HG02642 (cell line): ENCODE measurements around the gene ZNF335.
"Not testable (repeated sequence)": the region's sequence is repeated elsewhere in the genome, so short reads cannot be mapped to it uniquely, and the experiment has no call there.

Experiments used
- ATAC-seq: cut with Tn5 transposase; IDR thresholded peaks from one replicate; pipeline ENCODE4 v1.9.1; 2021; ENCODE audit warnings: mild to moderate bottlenecking; ENCODE audit not compliant: unreplicated experiment, poor library complexity

Gene ZNF335

DNA sequence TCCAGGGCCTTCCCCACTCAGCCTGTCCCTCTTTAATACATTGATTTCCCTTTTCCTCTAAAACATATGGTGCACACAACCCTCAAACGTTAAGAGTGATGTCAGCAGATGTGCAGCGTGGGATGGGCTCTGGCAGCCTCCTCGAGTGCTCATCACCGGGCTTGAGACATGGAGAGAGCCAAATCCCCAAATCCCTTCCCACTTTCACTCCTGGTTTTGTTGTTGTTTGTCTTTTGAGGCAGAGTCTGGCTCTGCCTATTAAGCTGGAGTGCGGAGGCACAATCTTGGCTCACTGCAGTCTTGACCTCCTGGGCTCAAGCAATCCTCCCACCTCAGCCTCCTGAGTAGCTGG lies 54.2 kb downstream of the ZNF335 start:
- no peak for ATAC-seq

DNA sequence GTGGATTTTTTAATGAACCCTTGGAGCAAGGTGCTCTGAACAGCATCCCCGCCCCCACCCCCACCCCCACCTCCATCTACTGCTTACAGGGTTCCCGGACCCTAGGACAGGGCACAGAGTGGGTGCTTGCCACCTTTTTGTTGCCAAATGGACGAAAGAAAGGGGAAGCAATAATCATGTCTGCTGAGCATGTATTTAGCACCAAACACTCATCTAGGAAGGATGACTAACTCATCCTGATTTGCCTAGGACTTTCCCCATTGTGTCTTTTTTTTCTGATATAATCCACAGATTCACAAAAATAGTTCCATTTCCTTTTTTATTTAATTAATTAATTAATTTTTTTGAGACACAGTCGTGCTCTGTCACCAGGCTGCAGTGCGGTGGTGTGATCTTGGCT lies 58.9 kb downstream of the ZNF335 start:
- no peak for ATAC-seq

DNA sequence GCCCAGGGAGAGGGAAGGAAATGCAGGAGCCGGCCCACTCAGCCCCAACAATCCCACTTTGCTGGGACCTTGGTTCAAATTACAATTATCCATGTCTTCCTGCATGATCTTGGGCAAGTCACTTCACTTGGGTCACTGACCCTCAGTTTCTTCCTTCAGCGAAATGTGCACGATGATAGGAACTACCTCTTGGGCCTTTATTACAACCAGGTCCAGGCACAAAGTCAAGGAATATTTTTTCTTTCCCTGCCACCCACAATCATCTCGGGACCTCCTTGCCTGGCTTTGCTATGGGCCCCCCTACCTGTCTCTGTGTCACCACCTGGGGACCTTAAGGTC lies 59.7 kb downstream of the ZNF335 start:
- no peak for ATAC-seq

DNA sequence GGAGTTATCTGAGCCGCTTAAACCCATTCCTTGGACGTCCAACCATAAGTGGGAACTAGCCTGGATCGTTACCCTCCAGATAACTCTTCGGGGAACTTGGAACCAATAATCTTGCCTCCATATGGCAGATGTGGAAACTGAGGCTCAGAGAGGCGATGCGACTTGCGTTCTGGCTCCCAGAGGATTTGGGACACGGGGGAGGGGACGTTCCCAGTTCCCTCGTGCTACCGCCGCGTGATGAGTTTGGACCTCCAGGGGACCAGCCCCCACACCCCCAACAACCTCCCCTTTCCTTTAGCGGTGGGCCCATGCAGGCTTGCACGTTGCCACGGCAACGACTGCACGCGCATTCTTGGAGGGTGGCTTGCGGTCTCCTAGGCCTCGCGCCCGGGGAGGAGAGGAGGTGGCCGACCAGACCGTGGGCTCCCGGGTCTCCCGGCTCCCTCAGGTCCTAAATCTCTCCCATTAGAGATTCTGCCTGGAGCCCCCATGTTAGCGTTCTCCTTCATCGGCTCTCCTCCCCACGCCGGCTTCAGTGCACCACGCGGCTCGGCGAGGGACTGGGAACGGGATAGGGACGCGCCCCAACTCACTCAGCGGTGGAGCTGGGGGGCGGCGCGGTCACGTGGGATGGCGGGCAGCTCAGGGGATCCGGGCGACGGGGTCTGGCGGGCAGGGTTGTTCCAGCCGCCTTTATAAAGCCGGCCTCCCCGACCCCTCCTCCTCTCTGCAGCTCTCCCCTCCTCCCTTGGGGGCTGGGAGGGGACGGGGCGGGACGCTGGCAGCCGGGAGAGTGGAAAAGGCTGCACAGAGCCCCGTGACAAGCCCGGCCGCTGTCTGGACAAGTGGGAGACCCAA lies 60.3 kb downstream of the ZNF335 start, which contains the start of gene PLTP:
TSS of gene PLTP (minus strand) at position 670 of the 858 bp plus-strand sequence. CDS start 703 bp downstream, outside the sequence.
- ATAC-seq = no peak

DNA sequence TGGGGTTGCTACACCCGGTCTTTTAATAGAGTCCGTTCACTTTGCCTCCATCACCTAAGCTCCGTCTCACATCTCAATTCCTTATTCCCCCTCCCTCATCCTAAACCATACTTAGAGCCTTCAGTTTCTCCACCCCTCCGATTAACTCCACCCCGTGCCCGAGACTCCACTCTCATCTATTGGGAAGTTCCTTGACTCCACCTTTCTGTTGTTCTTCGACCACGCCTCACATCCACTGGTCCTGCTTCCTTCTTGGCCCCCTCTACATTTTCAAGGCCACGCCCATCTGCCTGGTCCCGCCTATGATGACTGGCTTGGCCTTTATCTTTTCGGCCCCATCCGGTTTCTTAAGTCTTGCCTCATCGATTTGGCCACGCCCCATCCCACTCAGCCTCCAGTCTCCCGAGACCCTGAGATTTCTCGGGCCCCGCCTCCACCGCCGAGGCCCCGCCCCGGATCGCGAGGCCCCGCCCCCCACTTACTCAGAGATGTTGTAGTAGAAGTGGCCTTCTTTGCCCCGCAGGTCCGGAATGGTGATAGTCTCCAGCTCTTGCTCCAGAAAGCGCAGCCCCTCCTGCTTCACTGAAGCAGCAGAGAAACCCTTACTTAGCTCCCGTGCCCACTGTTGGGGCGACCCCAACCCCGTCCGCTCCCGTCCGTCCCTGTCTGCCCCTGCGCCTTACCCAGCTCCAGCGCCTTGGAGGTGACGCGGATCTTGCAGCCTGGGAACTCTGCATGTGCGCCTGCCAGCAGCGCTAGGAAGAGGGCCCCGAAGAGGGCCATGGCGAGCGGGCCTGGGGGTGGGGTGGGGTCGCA lies 61.1 kb downstream of the ZNF335 start:
- peak; percentile 91 for ATAC-seq

DNA sequence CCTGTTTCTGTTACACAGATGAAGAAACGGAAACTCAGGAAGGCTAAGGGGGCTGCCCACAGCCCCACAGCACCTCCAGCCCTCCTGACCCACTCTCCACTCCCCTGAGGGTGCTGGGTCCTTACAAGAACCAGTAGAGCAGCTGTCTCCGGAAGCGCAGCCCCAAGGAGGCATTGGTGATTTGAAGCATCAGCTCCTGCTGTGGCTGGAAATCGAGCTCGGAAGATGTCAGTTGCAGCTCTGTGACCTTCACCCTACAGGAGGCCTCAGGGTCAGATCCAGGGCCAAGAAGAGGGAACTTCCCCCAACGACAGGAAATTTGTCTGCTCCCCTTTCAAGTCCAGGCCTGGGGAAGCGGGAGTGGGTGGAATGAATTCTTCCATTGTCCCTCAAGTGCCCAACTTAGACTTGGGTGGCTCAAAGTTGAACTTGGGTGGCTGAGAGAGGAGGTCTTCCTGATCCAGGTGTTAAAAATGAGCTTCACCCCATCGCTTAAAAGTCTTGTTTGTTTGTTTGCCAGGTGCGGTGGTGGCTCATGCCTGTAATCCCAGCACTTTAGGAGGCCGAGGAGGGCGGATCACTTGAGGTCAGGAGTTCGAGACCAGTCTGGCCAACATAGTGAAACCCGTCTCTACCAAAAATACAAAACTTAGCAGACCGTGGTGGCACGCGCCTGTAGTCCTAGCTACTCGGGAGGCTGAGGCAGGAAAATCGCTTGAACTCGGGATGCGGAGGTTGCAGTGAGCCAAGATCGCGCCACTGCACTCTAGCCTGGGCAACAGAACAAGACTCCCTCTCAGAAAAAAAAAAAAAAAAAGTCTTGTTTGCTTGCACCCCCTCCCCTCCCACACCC lies 62.0 kb downstream of the ZNF335 start:
- no peak for ATAC-seq

DNA sequence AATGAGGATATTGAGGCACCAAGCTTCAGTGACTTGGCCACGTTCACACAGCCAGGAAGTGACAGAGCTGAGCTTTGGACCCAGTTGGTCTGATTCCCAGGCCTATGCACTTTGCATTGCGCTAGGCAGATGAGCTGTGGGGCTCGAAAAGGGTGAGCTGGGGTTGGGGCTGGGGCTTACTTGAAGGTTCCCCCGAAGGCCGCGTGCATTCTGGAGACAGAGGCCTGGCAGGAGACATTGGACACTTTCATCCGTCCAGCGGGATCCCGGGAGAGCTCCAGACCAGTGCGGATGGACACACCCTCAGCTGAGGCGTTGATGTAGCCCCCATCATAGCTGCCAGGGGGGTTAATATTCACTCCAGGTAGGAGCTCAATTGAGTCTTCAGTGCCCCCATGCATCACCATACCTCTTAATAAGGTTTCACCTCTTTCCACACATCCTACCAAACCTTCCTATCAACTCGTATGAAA lies 62.6 kb downstream of the ZNF335 start:
- ATAC-seq = no peak

DNA sequence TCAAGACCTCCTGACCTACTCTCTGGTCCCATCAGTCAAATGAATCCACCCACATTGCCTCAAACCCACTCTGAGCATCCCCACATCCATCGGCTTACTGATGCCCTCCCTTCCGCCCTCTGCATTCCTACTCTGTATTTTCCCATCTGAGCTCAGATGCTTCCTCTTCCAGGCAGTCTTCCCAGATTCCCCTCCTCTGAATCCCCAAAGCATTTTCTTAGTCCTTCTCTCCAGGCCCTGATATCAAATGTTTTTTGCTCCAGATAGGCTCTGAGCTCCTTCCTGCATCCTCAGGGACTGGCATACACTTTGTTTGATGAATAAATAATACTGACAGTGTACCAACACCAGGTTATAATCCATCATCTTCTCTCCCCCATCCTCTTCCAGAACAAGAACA lies 63.9 kb downstream of the ZNF335 start:
- ATAC-seq = no peak

DNA sequence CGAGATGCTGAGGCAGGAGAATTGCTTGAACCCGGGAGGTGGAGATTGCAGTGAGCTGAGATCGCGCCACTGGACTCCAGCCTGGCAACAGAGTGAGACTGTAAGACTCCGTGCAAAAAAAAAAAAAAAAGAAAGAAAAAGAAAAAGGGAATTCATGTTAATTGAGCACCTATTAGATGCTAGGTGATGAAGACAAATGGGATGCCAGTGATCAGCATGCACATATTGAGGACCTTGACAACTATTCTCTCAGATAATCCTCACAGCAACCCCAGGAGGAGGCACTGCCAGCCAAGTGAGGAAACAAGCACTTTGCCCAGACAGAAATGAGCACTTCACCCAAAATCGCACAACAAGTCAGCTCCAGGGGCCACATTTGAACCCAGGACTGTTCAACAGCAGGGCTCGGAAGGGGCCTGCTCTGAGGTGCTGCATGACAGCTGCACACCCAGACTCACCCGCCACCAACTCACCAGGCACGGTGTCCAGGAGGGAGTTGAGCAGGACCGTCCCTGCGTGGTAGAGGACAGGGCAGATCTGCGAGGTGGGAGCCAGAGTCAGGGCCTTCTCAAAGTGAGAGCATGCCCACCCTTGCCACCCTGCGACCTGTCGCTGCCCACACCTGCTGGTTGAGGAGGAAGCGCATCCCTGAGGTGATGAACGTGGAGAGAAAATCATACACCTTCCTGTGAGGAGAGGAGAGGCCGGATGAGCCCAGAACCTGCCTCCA lies 64.6 kb downstream of the ZNF335 start:
- ATAC-seq = no peak

DNA sequence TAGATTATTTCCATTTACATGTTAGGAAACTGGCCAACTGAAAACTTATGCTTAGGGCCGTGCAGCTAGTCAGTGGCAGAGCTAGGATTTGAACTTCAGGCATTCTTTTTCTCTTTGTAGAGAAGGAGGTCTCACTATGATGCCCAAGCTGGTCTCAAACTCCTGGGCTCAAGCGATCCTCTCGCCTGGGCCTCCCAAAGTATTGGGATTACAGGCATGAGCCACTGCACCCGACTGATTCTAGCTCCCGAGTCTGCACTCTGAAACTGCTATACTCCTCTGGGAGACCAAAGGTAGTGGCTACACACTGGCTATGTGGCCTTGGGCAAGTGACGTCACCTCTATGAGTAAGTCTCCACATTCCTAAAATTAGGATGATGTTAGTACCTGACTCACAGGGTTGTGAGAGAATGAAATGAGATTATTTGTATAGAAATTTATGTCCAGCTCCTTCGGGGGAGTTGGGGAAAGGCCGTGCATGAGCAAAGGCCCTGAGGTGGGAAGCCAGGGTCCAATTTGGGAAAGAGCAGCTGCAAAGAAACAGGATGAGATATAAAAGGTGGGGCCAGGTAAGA lies 66.4 kb downstream of the ZNF335 start:
- ATAC-seq = no peak

DNA sequence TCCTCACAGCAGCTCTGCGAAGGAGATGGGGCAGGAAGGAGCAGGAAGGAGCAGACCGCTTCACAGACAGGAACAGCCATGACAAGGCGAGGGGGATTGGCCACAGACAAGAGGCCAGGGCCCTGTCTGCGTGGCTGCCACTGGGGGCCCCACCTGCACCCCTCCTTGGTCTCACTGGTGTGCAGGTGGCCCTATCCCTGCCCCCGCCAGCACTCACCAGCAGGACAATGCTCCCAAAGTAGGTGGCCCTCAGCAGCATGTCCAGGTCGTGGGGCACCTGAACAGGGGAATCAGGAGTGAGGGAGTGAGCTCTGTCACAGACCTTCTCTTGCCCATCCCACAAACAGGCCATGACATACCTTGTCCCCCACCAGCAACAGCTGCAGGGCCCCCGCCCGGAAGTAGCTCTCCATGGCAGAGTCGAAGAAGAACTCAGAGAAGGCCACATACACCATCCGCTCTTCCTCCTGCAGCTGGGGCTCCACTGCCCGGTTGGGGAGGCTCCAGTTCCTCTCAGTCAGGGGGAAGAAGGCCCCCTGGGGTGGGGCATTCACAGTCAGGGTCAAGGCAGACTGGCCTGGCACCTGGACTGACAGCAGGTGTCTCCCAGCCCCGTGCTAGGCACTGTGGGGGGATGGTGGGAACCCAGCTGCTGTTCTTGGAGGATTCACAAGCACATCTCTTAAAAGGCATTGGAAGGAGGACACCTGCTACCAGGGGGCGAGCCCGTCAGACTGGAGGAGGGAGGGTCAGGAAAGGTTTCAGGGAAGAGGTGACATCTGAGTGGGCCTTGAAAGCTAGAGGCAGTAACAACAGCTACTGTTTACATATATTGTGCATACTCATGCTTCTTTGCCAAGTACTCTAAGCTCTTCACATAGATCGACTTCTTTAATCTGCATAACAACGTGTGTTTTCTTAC lies 67.2 kb downstream of the ZNF335 start:
- ATAC-seq = no peak

DNA sequence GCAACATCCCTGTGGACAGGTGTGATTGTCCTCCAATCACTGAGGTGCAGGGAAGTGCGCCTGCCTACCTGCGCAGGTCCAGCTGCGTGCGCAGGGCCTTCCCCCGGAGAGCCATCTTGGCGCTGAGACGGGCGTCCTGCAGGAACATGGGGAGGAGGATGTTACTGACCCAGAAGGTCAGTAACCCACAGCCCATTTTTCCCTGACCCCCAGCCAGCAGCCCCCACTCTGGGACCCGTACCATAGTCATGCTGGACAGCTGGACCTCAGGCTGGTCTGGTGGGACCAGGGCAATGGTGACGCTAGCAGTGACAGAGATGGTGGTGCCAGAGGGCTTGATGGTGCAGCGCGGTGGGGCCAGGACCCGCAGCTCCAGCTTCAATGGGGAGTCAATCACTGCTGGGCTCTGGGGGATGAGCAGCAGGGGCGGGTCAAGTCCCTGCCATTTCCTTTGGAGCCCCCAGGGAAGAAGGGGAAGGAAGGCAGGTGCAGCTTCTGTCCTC lies 69.8 kb downstream of the ZNF335 start:
- ATAC-seq = no peak

DNA sequence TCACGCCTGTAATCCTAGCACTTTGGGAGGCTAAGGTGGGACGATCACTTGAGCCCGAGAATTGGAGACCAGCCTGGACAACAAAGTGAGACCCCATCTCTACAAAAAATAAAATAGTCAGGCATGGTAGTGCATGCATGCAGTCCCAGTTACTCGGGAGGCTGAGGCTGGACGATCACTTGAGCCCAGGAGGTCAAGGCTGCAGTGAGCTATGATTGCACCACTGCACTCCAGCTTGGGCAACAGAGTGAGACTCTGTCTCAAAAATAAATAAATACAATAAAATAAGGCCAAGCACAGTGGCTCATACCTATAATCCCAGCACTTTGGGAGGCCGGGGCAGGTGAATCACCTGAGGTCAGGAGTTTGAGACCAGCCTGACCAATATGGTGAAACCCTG lies 70.7 kb downstream of the ZNF335 start:
- ATAC-seq = not testable (repeated sequence)

DNA sequence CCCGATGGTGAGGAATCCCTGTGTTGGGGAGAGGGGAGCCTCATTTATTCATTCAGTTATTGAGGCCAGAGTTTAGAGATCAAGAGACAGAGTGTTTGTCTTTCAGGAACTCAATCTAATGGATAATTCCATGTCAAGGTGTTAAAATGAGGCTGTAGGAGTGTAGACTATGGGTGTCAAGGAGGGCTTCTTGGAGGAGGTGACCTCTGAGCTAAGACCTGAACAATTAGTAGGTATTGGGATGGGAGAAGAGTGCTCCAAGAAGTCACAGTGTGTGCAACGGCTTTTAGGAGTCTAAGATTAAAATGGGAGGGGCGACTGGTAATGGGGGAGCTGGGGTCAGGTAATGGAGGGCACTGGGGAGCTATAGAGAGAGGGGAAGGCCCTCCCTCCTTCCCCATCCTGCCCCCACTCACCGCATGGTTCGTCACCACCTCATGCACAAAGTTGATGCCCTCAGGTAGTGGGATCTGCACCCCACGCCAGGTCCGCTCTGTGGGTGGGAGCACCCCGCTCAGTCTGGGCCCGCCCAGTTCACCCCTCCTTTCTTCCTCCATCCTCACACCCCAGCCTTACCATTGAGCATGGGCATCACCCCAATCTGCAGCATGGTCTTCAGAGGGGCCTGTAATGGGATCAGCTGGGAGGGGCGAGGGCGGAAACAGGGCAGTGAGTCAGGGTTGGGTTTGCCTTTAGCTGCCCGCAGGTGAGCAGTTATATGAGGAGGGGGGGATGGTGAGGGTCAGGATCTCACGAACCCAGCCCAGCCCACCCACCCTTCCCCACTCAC lies 72.8 kb downstream of the ZNF335 start:
- no peak for ATAC-seq
